Measurements from ENCODE around the gene ARHGAP40.

DNA sequence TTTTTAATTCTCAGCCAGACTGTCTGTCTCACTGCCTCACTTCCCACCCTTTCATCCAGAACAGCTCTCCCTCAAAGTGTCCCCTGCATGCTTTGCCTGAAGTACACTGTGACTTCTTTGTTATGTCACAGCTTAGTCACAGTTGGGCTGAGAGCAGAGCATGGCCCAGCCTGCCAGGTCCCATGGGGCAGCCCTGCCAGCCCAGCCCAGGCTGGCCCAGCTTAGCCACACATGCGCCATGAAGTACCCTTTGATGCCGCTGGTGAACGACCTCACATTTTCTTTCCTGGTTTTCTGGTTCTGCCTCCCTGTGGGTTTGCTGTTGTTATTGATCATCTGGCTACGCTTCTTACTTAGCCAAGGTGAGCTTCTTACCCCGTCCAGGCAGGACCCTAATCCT is 20.6 kb upstream of the ARHGAP40 start, which contains the start of gene ADIG:
- TF ChIP-seq KDM1A (IDR thresholded peaks at IDR 0.05; ENCODE audit: borderline replicate concordance, low read length) (no peak), TAF1 (IDR thresholded peaks at IDR 0.05; ENCODE audit: low read depth, low read length) (no peak), POLR2AphosphoS5 (IDR thresholded peaks at IDR 0.05; ENCODE audit: low read depth, low read length) (no peak), RXRA (IDR thresholded peaks at IDR 0.05; ENCODE audit: insufficient read depth, low read depth, low read length) (no peak), POLR2A (IDR thresholded peaks at IDR 0.05; ENCODE audit: control extremely low read depth in 1 of 2, low read depth in 2 of 2, low read length in 2 of 2) (no peak), CEBPB (IDR thresholded peaks at IDR 0.05; ENCODE audit: low read depth, low read length) (no peak), TBP (IDR thresholded peaks at IDR 0.05; ENCODE audit: low read depth, low read length) (no peak), SUZ12 (IDR thresholded peaks at IDR 0.05; ENCODE audit: low read length) (no peak), EP300 (IDR thresholded peaks at IDR 0.05; ENCODE audit: borderline replicate concordance in 1 of 2, low read depth in 2 of 2, low read length in 2 of 2) (no peak), SIN3A (conservative IDR thresholded peaks at IDR 0.05 in 1 of 2, IDR thresholded peaks at IDR 0.05 in 1 of 2; ENCODE audit: low read depth in 1 of 2, low read length in 2 of 2) (no peak), RNF2 (IDR thresholded peaks at IDR 0.05; ENCODE audit: borderline replicate concordance, low read depth, low read length, missing control alignments, poor library complexity, severe bottlenecking) (no peak)
- TF ChIP-seq, protein P1, sequence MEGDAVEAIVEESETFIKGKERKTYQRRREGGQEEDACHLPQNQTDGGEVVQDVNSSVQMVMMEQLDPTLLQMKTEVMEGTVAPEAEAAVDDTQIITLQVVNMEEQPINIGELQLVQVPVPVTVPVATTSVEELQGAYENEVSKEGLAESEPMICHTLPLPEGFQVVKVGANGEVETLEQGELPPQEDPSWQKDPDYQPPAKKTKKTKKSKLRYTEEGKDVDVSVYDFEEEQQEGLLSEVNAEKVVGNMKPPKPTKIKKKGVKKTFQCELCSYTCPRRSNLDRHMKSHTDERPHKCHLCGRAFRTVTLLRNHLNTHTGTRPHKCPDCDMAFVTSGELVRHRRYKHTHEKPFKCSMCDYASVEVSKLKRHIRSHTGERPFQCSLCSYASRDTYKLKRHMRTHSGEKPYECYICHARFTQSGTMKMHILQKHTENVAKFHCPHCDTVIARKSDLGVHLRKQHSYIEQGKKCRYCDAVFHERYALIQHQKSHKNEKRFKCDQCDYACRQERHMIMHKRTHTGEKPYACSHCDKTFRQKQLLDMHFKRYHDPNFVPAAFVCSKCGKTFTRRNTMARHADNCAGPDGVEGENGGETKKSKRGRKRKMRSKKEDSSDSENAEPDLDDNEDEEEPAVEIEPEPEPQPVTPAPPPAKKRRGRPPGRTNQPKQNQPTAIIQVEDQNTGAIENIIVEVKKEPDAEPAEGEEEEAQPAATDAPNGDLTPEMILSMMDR (IDR thresholded peaks at IDR 0.05; ENCODE audit: control extremely low read depth in 1 of 3, insufficient read depth in 1 of 3, low read depth in 1 of 3, low read length in 3 of 3), result no peak
- TF ChIP-seq, protein P2, sequence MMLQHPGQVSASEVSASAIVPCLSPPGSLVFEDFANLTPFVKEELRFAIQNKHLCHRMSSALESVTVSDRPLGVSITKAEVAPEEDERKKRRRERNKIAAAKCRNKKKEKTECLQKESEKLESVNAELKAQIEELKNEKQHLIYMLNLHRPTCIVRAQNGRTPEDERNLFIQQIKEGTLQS (IDR thresholded peaks at IDR 0.05; ENCODE audit: insufficient read depth, low read depth, low read length), result no peak

Data from H1 (cell line).